ENCODE measurements around the gene MC4R.
"Not testable (repeated sequence)": the region's sequence is repeated elsewhere in the genome, so short reads cannot be mapped to it uniquely, and the experiment has no call there.

The MC4R gene

DNA sequence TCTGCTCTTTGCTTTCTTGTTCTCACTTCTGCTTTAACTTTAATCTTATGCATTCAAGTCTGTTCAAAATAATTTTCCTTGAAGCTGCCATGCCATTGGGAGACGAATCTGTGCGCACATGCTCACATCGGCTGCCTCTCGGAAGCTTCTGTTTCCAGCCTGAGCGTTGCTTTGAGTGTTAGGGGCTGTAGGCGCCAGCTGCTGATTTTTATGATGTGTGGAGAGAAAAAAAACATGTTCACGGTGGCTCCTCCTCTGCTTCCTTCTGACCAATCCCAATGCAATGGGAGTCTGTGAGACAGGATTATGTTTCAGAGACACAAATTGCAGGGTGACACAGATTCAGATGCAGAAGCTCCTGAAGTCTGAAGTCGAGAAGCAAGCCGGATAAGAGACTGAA lies at the start of gene MC4R:
MC4R (minus strand) TSS at position 180 of the 400 bp plus-strand sequence. CDS start 426 bp downstream, outside the sequence.
- DNase-seq (ENCODE audit: low read depth), result no peak

DNA sequence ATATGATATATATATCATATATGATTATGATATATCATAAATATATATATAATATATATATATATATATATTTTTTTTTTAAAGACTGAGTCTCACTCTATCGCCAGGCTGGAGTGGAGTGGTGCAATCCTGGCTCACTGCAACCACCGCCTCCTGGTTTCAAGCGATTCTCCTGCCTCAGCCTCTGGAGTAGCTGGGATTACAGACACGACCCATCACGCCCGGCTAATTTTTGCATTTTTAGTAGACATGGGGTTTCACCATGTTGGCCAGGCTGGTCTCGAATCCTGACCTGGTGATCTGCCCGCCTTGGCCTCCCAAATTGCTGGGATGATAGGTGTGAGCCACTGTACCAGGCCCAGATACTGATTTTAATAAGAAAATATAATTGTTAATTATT lies 49.7 kb upstream of the MC4R start:
- not testable (repeated sequence) for DNase-seq (ENCODE audit: low read depth)

DNA sequence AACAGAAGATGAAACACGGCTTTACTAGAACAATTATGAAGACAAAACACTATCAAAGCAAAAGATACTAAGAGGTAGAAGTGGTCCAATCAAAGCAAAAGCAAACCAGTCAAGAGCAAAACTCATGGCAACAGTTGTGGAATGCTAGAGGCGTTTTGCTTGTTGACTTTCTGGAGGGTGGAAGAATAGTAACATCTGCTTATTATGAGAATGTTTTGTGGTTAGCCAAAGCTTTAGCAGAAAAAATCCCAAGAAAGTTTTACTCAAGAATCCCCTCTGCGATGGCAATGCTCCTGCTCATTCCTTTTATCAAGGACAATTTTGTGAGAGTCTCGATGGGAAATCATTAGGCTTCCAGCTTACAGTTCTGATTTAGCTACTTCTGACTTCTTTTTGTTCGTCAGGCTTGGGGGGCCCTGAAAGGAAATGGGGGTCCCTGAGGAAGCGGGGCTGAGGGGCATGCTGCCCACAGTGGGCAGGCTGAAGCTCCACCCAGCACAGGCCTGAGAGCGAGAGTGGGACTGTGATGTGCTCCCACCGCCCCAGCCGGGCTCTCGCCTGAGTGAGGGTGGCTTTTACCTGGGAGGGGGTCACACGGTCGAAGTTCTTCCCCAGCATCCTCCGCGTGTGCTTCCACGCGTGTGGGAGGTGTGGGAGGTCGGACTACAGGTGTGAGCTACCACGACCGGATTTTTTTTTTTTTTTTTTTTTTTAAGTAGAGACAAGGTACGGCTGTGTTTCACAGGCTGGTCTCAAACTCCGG lies 49.0 kb upstream of the MC4R start:
- DNase-seq (ENCODE audit: low read depth), result no peak

DNA sequence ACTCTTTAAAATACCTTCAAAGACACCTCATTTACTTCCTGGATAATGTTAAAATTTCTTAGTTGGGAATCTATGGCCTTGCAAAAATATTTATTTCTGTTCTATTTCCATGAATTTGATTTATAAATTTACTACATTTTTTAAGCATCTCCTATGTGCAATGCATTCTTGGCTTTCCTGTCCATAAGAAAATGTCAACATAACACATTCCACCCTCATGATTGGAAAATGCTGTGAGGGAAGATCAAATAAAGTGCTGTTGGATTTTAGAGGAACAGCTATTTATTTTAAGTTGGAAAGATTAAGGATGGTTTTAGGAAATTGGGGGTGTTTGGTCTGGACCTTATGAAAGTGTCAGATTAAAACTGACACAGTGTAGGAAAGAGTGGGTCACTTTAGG lies 45.4 kb upstream of the MC4R start:
- DNase-seq (ENCODE audit: low read depth), result no peak

DNA sequence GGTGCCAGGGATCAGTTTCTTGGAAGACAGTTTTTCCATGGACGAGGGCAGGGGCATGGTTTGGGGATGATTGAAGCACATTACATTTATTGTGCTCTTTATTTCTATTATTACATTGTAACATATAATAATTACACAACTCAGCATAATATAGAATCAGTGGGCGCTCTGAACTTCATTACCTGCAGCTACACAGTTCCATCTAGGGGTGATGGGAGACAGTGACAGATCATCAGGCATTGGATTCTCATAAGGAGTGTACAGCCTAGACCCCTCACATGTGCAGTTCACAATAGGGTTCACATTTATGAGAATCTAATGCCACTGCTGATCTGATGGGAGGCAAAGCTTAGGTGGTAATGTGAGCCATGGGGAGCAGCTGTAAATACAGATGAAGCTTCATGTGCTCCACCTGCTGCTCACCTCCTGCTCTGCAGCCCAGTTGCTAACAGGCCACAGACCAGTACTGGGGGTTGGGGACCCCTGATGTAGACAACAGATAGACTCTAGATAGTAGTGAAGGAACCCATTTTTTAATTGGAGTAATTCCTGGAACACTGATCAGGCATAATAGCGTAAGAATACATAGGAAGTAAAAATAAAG lies 41.5 kb upstream of the MC4R start:
- DNase-seq (ENCODE audit: low read depth), result no peak

DNA sequence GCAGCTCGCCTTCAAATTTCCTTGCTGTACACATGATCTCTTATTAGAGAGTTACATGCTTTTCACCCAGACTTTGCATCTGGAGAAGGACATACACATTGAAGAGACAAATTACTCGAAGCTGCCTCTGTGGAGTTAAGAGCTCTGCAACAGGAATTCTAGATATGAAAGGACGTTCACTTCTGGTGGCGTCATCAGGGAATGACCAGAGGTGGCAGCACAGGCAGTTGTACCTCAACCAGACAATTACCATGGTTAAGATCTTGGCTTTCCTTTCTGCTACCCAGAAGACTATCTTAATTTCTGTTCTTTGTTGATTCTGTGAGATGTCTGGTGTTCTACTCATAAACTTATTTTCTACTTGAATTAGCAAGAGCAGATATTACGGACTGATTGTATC lies 39.1 kb upstream of the MC4R start:
- DNase-seq (ENCODE audit: low read depth), result no peak

DNA sequence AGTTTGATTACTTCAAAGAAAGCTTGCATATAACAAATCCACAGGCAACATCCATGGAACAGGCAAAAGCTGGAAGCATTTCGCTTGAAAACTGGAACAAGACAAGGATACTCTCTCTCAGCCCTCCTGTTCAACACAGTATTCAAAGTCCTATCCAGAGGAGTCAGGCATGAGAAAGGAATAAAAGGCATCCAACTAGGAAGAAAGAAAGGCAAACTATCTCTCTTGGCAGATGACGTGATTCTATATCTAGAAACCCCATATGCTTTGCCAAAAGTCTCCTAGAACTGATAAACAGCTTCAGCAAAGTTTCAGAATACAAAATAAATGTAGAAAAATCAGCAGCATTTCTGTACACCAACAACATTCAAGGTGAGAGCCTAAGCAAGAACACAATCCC lies 34.1 kb upstream of the MC4R start:
- no peak for DNase-seq (ENCODE audit: low read depth)

DNA sequence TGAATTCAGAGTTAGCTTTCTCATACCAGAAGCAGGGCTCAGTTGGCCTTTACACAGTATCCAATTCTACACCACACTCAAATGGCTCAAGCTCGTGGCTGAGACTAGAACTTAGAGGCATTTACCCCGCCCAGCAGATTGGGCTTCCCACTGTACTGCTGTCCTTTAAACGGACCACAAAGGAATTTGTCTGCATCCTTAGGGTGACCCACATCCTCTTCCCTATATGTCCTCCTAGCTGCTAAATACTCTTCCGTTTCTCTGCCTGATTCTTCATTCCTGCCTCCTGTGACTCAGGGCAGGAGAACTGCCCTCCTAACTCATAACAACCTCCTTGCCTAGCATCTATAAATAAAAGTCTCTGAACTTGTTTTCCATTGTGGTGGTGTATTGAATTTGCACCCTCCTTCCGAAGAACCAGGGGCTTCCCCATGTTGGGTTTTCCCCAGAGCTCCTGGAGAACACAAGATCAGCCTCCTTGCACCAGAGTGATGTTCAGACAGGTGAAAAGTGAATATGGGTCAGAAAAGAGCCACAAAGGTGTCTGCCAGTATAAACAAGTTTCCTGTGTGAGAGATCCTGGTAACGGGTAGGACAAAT lies 32.0 kb upstream of the MC4R start:
- no peak for DNase-seq (ENCODE audit: low read depth)

DNA sequence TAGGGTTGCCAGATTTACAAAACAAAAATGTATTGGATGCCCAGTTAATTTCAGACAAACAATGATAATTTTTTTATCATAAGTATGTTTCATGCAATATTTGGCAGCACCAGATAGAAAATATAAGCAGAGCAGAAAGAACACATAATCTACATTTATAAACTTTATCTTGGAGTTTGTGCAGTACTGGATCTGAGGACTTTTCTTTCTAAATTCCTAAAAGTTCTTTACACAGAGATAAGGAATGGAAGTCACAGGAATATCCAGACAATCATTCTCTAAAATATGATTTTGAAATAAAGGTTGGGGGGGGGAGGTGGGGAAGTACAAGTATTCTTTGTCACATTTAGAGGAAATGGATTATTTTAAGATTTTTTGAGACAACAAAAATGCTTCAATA lies 28.8 kb upstream of the MC4R start:
- DNase-seq (ENCODE audit: low read depth), result no peak

DNA sequence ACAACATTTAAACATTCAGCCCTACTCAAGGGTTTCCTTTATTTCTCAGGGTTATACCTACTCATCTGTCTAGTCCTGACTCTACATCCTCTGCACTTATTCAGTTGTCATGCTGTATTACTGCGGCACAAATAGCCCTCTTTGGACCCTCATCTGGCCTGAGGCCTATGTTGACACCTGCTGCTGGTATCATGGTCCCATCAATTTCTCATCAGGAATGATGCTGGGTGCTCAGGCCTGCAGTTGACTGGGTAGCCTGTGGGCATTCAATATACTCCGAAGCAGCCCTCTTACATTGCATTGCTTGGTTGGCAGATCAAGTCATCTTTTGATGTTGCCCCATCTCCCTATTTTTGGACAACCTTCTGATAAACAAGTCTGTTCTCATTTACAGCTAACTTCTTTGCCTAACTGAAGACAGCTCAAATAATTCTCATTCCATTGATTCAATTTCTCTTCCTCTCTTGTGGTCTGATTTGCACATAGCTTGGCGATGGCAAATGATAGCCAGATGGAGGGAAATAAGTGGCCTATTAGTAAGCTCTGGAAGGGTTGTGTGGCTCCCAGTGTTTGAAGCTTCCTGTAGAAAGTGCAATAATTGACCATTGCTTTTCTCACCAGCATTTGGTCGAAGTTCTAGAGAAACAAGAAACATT lies 19.1 kb upstream of the MC4R start:
- no peak for DNase-seq (ENCODE audit: low read depth)

DNA sequence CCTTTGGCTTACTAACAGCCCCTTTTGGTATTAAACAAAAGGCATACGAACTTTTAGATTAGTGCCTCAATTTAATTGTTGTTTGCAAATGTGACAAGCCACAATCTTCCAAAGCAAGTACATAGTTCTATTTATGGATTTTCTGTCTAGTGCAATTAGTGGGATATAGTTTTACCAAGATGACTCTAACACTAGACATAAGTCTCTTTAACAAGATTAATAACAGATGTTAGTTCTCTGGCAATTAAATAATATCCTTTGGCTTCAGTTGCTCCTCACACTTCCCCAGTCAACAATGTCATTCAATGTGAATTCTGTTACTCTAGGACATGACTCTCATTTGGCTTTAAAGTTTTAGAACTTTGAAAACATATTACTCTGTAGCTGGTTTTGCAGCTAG lies 16.7 kb upstream of the MC4R start:
- DNase-seq (ENCODE audit: low read depth), result no peak

DNA sequence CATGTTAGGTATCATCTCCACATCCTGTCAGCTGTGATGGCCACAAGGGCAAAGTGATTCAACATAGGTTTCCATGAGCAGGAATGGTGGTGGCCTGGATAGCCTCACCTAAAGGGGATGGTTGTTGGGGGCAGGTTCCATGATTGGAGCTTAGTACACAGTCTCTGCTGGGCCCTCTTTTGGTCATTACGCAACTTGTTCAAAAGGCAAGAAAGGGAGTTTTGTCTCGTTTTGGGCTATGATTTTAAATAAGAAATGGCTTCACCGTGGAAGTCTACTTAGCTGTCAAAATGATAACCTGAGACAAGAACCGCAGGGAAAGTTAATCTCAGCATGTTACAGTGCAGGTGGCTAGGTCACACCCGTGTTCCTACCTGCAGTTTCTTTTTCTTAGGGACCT lies 13.1 kb upstream of the MC4R start:
- DNase-seq (ENCODE audit: low read depth), result no peak

DNA sequence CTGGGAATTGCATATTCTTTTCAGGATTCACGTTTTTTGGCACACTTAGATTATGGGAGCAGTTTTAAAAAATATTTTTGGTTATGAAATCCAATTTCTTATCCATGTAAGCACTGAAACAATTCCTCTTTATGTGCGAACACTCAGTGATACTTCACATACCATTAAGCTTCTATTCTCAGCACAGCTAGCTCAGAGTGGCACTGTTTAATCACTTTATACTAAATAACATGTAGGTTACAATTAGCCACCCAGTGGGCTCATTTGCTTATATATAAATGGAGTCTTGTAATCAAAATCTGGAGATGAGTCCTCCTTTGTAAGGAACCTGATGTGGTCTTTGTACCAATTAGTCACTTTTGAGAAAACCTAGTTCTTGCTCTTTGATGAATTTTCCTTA lies 11.3 kb upstream of the MC4R start:
- no peak for DNase-seq (ENCODE audit: low read depth)

DNA sequence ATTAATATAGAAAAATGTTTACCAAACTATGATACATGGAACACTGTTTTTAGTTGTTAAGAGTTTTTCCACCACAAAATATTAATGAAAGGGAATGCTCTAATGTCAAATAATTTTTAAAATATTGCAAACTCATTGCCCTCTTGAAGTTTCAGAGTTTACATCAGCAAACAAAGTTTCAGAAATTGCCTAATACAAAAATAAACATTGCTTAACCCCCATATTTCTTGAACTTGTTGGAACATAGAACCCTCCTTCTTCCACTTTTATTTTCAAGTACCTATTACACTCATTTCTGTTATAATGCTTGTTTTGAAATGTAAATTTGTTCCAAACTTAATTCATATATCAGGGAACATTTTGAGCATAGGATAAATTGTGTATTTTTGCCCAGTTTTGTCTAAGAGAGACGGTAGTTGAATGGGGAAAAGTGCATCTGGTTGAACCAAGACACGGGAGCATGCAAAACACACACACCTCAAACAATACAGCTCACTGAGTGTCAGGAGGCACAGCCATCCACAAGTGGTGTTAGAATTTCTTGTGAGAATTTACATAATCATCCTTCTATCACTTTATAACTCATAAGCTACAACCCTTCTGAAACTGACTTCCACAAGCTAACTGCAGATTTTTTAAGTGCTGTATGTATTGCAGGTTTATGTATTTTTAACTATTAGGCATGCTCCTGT lies 5.3 kb upstream of the MC4R start:
- DNase-seq (ENCODE audit: low read depth), result no peak

DNA sequence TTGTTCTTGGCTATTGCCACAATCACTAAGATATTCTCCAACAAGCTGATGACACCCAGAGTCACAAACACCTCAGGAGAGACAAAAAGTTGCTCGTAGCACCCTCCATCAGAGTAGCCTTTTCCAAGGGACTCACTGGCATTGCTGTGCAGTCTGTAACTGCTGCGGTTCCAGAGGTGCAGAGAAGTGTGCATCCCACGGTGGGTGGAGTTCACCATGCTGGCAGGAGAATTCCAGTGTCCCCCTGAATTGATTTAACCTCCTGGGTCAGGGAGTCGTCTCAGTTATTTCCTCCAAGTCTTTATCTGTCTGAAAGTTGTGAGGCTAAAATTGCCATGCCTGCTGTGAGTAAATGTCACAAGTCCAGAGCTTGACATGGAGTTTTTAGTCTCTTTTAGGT lies 443 bp downstream of the MC4R start:
- DNase-seq (ENCODE audit: low read depth), result no peak

DNA sequence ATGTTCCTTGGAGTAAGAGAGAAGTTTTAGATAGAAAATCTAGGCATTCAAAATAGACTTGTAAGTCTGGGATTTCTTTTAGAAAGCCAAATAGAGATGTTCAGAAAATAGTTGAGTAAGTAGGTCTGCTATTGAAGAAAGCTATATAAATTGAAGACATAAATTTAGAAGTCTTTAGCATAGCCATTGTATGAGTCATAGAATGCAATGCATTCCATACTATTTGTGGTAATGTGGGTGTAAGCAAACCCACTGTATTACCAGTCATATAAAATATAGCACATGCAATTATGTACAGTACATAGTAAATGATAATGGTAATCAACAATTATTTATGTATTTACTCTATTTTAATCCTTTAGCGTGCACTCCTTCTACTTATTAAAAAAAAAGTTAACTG lies 14.1 kb downstream of the MC4R start:
- DNase-seq (ENCODE audit: low read depth), result no peak

DNA sequence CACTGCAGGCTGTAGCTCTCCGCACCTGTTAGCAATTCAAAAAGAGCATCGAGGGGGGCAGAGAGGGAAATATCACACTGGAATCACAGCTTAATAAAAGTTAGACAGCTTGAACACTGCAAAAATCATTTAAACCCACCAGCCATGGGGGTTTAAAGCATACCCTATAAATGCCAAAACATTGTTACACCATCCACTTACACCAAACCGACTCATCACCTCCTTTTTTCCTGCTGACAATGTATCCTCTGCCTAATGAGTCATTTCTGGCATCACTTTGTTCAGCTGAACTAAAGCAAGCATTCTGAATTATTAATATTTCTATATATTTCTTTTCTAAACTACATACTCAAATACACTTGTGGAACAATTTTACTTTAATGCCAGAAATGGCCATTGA lies 21.6 kb downstream of the MC4R start:
- no peak for DNase-seq (ENCODE audit: low read depth)

DNA sequence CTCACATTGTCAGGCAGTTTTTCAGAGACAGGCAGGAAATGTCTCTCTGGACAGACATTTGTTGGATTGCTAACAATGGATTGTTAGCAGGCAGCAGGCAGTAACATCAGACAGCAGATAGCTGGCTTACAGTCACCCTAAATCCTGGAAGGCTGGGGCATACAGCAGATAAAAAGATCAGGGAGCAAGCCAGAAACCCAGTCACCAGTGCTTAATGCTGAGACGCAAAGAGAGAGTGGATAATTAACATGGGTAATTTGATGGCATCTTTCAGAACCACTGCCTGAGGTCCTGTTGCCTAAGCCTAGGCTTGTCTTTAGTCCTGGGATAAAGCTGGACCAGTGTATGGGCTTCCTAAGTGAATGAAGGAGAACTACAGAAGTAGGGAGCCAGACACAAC lies 22.4 kb downstream of the MC4R start:
- DNase-seq (ENCODE audit: low read depth), result no peak

DNA sequence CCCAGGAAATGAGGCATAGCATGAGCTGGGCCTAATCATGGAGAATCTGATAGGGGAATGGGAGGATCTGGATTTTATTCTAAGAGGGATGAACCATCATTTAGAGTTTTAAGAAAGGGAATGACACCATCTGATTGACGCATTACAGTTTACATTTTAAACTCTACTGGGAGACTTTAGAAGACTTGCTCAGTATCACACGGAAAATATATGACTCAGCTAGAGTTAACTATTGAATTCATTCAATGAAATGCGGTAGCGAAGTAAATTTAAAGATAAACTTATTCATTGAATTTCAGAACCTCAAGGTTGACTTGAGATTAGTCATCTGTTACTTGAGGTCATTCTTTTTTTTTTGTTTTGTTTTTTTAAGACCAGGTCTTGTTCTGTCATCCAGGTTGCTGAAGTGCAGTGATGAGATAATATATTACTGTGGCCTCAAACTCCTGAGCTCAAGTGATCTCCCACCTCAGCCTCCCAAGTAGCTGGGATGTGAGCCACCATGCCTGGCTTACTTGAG lies 25.0 kb downstream of the MC4R start:
- no peak for DNase-seq (ENCODE audit: low read depth)

DNA sequence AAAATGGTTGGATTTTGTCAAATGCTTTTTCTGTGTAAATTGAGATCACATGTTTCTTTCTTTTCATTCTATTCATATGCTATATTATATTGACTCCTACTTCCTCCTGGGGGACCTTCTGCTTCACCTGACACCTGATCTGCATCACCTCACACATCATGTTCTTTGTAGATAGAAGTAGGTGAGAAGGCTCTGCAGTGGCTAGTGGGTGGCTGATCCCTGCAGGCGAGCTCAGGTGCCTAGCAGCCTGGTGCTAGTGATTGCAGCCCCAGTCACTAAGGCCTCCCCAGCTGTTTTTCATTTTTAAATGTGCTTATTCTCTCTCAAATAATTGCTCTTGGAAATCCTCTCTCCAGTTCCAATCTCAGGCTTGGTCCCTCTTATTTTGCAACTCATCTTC lies 33.6 kb downstream of the MC4R start:
- no peak for DNase-seq (ENCODE audit: low read depth)

DNA sequence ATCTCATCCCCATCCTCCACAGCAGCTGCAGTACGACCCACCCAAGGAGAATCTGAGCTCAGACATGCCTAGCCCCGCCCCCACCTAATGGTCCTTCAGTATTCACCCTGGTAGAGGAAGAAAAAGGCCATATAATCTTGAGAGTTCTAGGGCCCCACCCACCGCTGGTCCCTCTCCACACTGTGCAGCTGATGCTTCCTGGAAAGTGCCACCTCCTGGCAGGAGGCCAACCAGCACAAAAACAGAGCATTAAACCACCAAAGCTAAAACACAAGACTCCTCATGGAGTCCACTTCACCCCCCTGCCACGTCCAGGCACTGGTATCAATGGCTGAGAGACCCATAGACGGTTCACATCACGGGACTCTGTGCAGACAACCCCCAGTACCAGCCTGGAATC lies 40.7 kb downstream of the MC4R start:
- no peak for DNase-seq (ENCODE audit: low read depth)

DNA sequence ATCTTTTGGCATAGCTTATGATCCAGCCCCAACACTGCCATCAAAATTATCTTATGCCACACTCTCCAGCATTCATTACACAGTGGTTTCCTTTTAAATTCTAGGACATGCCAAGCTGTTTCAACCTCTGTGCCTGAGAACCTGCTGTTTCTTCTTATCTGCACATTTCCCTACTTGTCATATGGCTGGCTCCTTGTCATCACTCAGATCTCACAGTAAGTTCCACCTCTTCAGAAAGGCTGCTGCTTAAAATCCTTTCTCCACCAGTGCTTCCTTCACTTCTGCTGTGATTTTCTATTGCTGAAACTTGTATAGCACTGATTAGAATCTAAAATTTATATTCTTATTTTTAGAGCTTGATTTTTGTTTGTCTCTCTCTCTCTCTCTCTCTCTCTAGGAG lies 43.4 kb downstream of the MC4R start:
- DNase-seq (ENCODE audit: low read depth), result no peak
